NT2/D1 (cell line): ENCODE data around the gene NTMT2.

Experiments used
- DNase-seq: peaks from one replicate; pipeline ENCODE4 v3.0.0-alpha.2; 2011; ENCODE audit warnings: low read depth, low spot score
- H3K27me3 ChIP-seq: 2 replicates; pipeline ENCODE4 v1.6.0; 2011; ENCODE audit warnings: mild to moderate bottlenecking; ENCODE audit not compliant: insufficient read length, insufficient read depth
- H3K36me3 ChIP-seq: 2 replicates; pipeline ENCODE4 v1.6.1; 2011; ENCODE audit warnings: mild to moderate bottlenecking, low read length, mixed read lengths; ENCODE audit not compliant: insufficient read depth, insufficient read length
- H3K4me1 ChIP-seq: 2 replicates; pipeline ENCODE4 v1.5.1; 2011; ENCODE audit not compliant: insufficient read depth, insufficient read length
- H3K4me3 ChIP-seq: 2 replicates; pipeline ENCODE4 v1.5.1; 2011; ENCODE audit warnings: low read depth; ENCODE audit not compliant: insufficient read length
- H3K9ac ChIP-seq: 2 replicates; pipeline ENCODE4 v1.6.0; 2011; ENCODE audit warnings: low read depth; ENCODE audit not compliant: insufficient read length
- H3K9me3 ChIP-seq: 2 replicates; pipeline ENCODE4 v1.5.1; 2011; ENCODE audit warnings: mild to moderate bottlenecking, low read length; ENCODE audit not compliant: insufficient read depth
- SUZ12 ChIP-seq: IDR thresholded peaks from 2 replicates; pipeline ENCODE4 v1.6.1; 2011; ENCODE audit not compliant: insufficient read length, insufficient read depth; ENCODE audit errors: extremely low read depth
- YY1 ChIP-seq: IDR thresholded peaks from 2 replicates; pipeline ENCODE4 v1.6.1; 2011; ENCODE audit not compliant: insufficient read length, insufficient read depth
- ZNF274 ChIP-seq: IDR thresholded peaks from 2 replicates; pipeline ENCODE4 v1.6.1; 2011; ENCODE audit warnings: mild to moderate bottlenecking, low read depth, low read length

The NTMT2 gene

GRCh38 chr1:170210142-170210541 is 64.4 kb downstream of the NTMT2 start:
- Histone ChIP-seq H3K9me3 (peaks cover 19% of the 10 kb centered on the region; the same call in 1 of the 2 replicates), H3K36me3 (no peaks in the 10 kb centered on the region), H3K27me3 (no peaks in the 10 kb centered on the region), H3K4me3 (no peak overlapping the region), H3K4me1 (no peaks in the 10 kb centered on the region), H3K9ac (no peak overlapping the region)
- TF ChIP-seq ZNF274 (no peak), YY1 (no peak), SUZ12 (no peak)
- no peak for DNase-seq

GRCh38 chr1:170213596-170213995 is 67.8 kb downstream of the NTMT2 start:
- H3K27me3 ChIP-seq = no peaks in the 10 kb centered on the region
- no peak for DNase-seq
- H3K9me3 ChIP-seq = no peaks in the 10 kb centered on the region
- no peaks in the 10 kb centered on the region for H3K36me3 ChIP-seq
- no peaks in the 10 kb centered on the region for H3K4me1 ChIP-seq
- H3K4me3 ChIP-seq = no peak overlapping the region
- H3K9ac ChIP-seq = no peak overlapping the region
- TF ChIP-seq SUZ12 (no peak), YY1 (no peak), ZNF274 (no peak)

GRCh38 chr1:170214117-170215032 is 68.6 kb downstream of the NTMT2 start:
- Histone ChIP-seq H3K27me3 (no peaks in the 10 kb centered on the region), H3K4me3 (no peak overlapping the region), H3K4me1 (no peaks in the 10 kb centered on the region), H3K36me3 (no peaks in the 10 kb centered on the region), H3K9me3 (no peaks in the 10 kb centered on the region), H3K9ac (no peak overlapping the region)
- no peak for DNase-seq
- TF ChIP-seq YY1 = no peak
- TF ChIP-seq ZNF274 = no peak

- no peak for DNase-seq
- no peak overlapping the region for H3K9ac ChIP-seq
- no peak for TF ChIP-seq ZNF274
- no peak for TF ChIP-seq YY1
- no peak for TF ChIP-seq SUZ12
These were observed 69.5 kb downstream of the NTMT2 start for GRCh38 chr1:170215072-170215885.

GRCh38 chr1:170217517-170218256 is 71.9 kb downstream of the NTMT2 start:
- no peak for DNase-seq
- H3K4me3 ChIP-seq = no peak overlapping the region
- no peaks in the 10 kb centered on the region for H3K36me3 ChIP-seq
- no peaks in the 10 kb centered on the region for H3K27me3 ChIP-seq
- no peak for TF ChIP-seq ZNF274
- no peak for TF ChIP-seq YY1
- no peak for TF ChIP-seq SUZ12
- no peaks in the 10 kb centered on the region for H3K9me3 ChIP-seq
- H3K4me1 ChIP-seq = no peaks in the 10 kb centered on the region
- H3K9ac ChIP-seq = no peak overlapping the region

More at GRCh38 chr1:170215072-170215885, 69.5 kb downstream of the NTMT2 start:
- no peaks in the 10 kb centered on the region for H3K4me1 ChIP-seq
- H3K9me3 ChIP-seq = no peaks in the 10 kb centered on the region
- H3K4me3 ChIP-seq = no peak overlapping the region
- no peaks in the 10 kb centered on the region for H3K36me3 ChIP-seq
- H3K27me3 ChIP-seq = no peaks in the 10 kb centered on the region

GRCh38 chr1:170218257-170218650 is 72.5 kb downstream of the NTMT2 start:
- H3K36me3 ChIP-seq = no peaks in the 10 kb centered on the region
- no peaks in the 10 kb centered on the region for H3K27me3 ChIP-seq

More at GRCh38 chr1:170218257-170218650, 72.5 kb downstream of the NTMT2 start:
- no peak for DNase-seq
- H3K4me1 ChIP-seq = no peaks in the 10 kb centered on the region
- no peak overlapping the region for H3K9ac ChIP-seq
- H3K9me3 ChIP-seq = no peaks in the 10 kb centered on the region
- no peak overlapping the region for H3K4me3 ChIP-seq
- no peak for TF ChIP-seq ZNF274
- no peak for TF ChIP-seq YY1
- TF ChIP-seq SUZ12 = no peak
